ENCODE data around the gene XYLT1. TPM values are rescaled to one million over a fixed set of nuclear protein-coding genes. Genes with fewer than 3 reads are reported as not detected.

The XYLT1 gene
- total RNA-seq, 1 donor from 2014 or later, result 0.23 TPM

GRCh38 chr16:17444658-17445057 is 26.1 kb downstream of the XYLT1 start:
- H3K4me3 ChIP-seq (ENCODE audit: low read depth, low read length), result no peak overlapping the region
- TF ChIP-seq CTCF (conservative IDR thresholded peaks at IDR 0.05; ENCODE audit: low read depth, low read length), result no peak

GRCh38 chr16:17440131-17440530 is 30.6 kb downstream of the XYLT1 start:
- H3K4me3 ChIP-seq (ENCODE audit: low read depth, low read length), result no peak overlapping the region
- DNase-seq (ENCODE audit: low read depth), result no peak
- TF ChIP-seq CTCF (conservative IDR thresholded peaks at IDR 0.05; ENCODE audit: low read depth, low read length), result no peak

More at GRCh38 chr16:17444658-17445057, 26.1 kb downstream of the XYLT1 start:
- DNase-seq (ENCODE audit: low read depth), result no peak

GRCh38 chr16:17439580-17439979 is 31.2 kb downstream of the XYLT1 start:
- TF ChIP-seq CTCF (conservative IDR thresholded peaks at IDR 0.05; ENCODE audit: low read depth, low read length), result no peak
- H3K4me3 ChIP-seq (ENCODE audit: low read depth, low read length), result no peak overlapping the region
- no peak for DNase-seq (ENCODE audit: low read depth)

- no peak for TF ChIP-seq CTCF (conservative IDR thresholded peaks at IDR 0.05; ENCODE audit: low read depth, low read length)
- no peak overlapping the region for H3K4me3 ChIP-seq (ENCODE audit: low read depth, low read length)
- no peak for DNase-seq (ENCODE audit: low read depth)
Observed at GRCh38 chr16:17437981-17438380, 32.8 kb downstream of the XYLT1 start.

GRCh38 chr16:17437127-17437720 is 33.5 kb downstream of the XYLT1 start:
- no peak for DNase-seq (ENCODE audit: low read depth)
- TF ChIP-seq CTCF (conservative IDR thresholded peaks at IDR 0.05; ENCODE audit: low read depth, low read length), result no peak
- no peak overlapping the region for H3K4me3 ChIP-seq (ENCODE audit: low read depth, low read length)

GRCh38 chr16:17435318-17435717 is 35.4 kb downstream of the XYLT1 start:
- no peak for DNase-seq (ENCODE audit: low read depth)
- no peak for TF ChIP-seq CTCF (conservative IDR thresholded peaks at IDR 0.05; ENCODE audit: low read depth, low read length)
- H3K4me3 ChIP-seq (ENCODE audit: low read depth, low read length), result no peak overlapping the region
